GM12891 (cell line): ENCODE measurements around the gene TMEM266.

Source experiments
- DNase-seq: peaks from one replicate; pipeline ENCODE4 v3.0.0; 2011; ENCODE audit warnings: low spot score; ENCODE audit not compliant: insufficient read length
- FAIRE-seq: peaks from 2 replicates; lab custom pipeline; 2011; peaks lifted over from hg19 to GRCh38; lab: Jason Lieb, UNC
- PAX5 ChIP-seq: IDR thresholded peaks from 2 replicates; pipeline ENCODE4 v1.6.1; 2011; ENCODE audit warnings: low read length, moderate library complexity, mild to moderate bottlenecking; ENCODE audit not compliant: insufficient read depth, severe bottlenecking
- POLR2A ChIP-seq: IDR thresholded peaks from 2 replicates; pipeline ENCODE4 v1.6.1; 2011; ENCODE audit warnings: low read depth, low read length, control low read depth
- POLR2AphosphoS5 ChIP-seq: IDR thresholded peaks from 2 replicates; pipeline ENCODE4 v1.6.1; 2011; ENCODE audit warnings: low read depth, low read length, control low read depth
- POU2F2 ChIP-seq: IDR thresholded peaks from 2 replicates; pipeline ENCODE4 v1.6.1; 2011; ENCODE audit warnings: low read depth, mild to moderate bottlenecking, control low read depth, low read length, moderate library complexity
- SPI1 ChIP-seq: IDR thresholded peaks from 2 replicates; pipeline ENCODE4 v1.6.1; 2011; ENCODE audit warnings: low read depth, low read length, control low read depth
- TAF1 ChIP-seq: IDR thresholded peaks from 2 replicates; pipeline ENCODE4 v1.6.1; 2011; ENCODE audit warnings: low read depth, low read length, control low read depth

The TMEM266 gene

GRCh38 chr15:76146812-76147211, 87.0 kb downstream of the TMEM266 start:
- no peak for FAIRE-seq
- TF ChIP-seq SPI1 (no peak), POLR2A (no peak), POLR2AphosphoS5 (no peak), TAF1 (no peak), PAX5 (no peak), POU2F2 (no peak)
- DNase-seq: no peak

GRCh38 chr15:76147906-76148570, 88.3 kb downstream of the TMEM266 start:
- DNase-seq: peak; percentile 72
- peak; percentile 80 for FAIRE-seq
- TF ChIP-seq SPI1 (no peak), POU2F2 (no peak), TAF1 (no peak), PAX5 (no peak), POLR2A (no peak), POLR2AphosphoS5 (no peak)

- FAIRE-seq (no peak), DNase-seq (no peak)
- TF ChIP-seq POLR2A (no peak), SPI1 (no peak), POU2F2 (no peak), TAF1 (no peak), PAX5 (no peak), POLR2AphosphoS5 (no peak)
Observed at GRCh38 chr15:76149291-76149915, 89.6 kb downstream of the TMEM266 start.

- TF ChIP-seq PAX5: no peak
- TF ChIP-seq POLR2A: no peak
- no peak for TF ChIP-seq POU2F2
- TF ChIP-seq POLR2AphosphoS5: 0 out of 2 replicates have a peak, but pooled peaks have one; percentile 40
- FAIRE-seq (peak; percentile 31), DNase-seq (no peak)
Observed at GRCh38 chr15:76150513-76150912, 90.7 kb downstream of the TMEM266 start.

- DNase-seq: peak; percentile 78
- TF ChIP-seq TAF1 (no peak), POU2F2 (no peak), POLR2A (no peak), SPI1 (no peak), POLR2AphosphoS5 (no peak), PAX5 (no peak)
- FAIRE-seq: peak; percentile 93
Observed at GRCh38 chr15:76150971-76151598, 91.3 kb downstream of the TMEM266 start.

GRCh38 chr15:76151599-76151974, 91.8 kb downstream of the TMEM266 start:
- no peak for DNase-seq
- no peak for FAIRE-seq
- TF ChIP-seq PAX5 (no peak), POLR2A (no peak), POLR2AphosphoS5 (no peak), POU2F2 (no peak), TAF1 (no peak), SPI1 (no peak)

- DNase-seq (no peak), FAIRE-seq (no peak)
- TF ChIP-seq POLR2AphosphoS5 (no peak), SPI1 (no peak), PAX5 (no peak), POLR2A (no peak), POU2F2 (no peak), TAF1 (no peak)
Observed at GRCh38 chr15:76152197-76152596, 92.4 kb downstream of the TMEM266 start.

GRCh38 chr15:76153241-76154197, 93.7 kb downstream of the TMEM266 start:
- DNase-seq: no peak
- TF ChIP-seq POU2F2 (no peak), TAF1 (no peak), POLR2A (no peak), SPI1 (no peak), POLR2AphosphoS5 (no peak), PAX5 (no peak)

GRCh38 chr15:76155731-76156130, 95.9 kb downstream of the TMEM266 start:
- DNase-seq (no peak), FAIRE-seq (no peak)
- TF ChIP-seq POLR2A (no peak), POU2F2 (no peak), SPI1 (no peak), PAX5 (no peak), POLR2AphosphoS5 (no peak), TAF1 (no peak)

More at GRCh38 chr15:76153241-76154197, 93.7 kb downstream of the TMEM266 start:
- FAIRE-seq: no peak
